HEK293 (cell line): ENCODE data around the gene NET1.

ENCODE experiments used
- KLF16 ChIP-seq: fragments of 450-650 bp; formaldehyde crosslinking; IDR thresholded peaks from 2 replicates; pipeline ENCODE4 v1.5.1; 2017; ENCODE audit warnings: missing biosample characterization, missing genetic modification characterization
- PRDM1 ChIP-seq: fragments of 450-650 bp; formaldehyde crosslinking; IDR thresholded peaks from 2 replicates; pipeline ENCODE4; 2016; ENCODE audit warnings: missing biosample characterization, missing genetic modification characterization
- YY1 ChIP-seq: fragments of 450-650 bp; formaldehyde crosslinking; IDR thresholded peaks from 2 replicates; pipeline ENCODE4 v1.5.1; 2018; ENCODE audit warnings: missing biosample characterization, missing genetic modification characterization
- ZBTB49 ChIP-seq: fragments of 450-650 bp; formaldehyde crosslinking; IDR thresholded peaks from 2 replicates; pipeline ENCODE4 v1.5.1; 2016; ENCODE audit warnings: missing biosample characterization, missing genetic modification characterization, low read depth
- ZNF610 ChIP-seq: fragments of 450-650 bp; formaldehyde crosslinking; IDR thresholded peaks from 2 replicates; pipeline ENCODE4 v1.5.1; 2016; ENCODE audit warnings: missing biosample characterization, missing genetic modification characterization, borderline replicate concordance
- TF ChIP-seq, protein P1 (sequence below): fragments of 450-650 bp; formaldehyde crosslinking; IDR thresholded peaks from 2 replicates; pipeline ENCODE4 v1.5.1; 2016; ENCODE audit warnings: missing biosample characterization, missing genetic modification characterization

GRCh38 chr10:5406918-5407317 lies 5.4 kb upstream of the NET1 start:
- TF ChIP-seq YY1: no peak
- TF ChIP-seq, protein P1, sequence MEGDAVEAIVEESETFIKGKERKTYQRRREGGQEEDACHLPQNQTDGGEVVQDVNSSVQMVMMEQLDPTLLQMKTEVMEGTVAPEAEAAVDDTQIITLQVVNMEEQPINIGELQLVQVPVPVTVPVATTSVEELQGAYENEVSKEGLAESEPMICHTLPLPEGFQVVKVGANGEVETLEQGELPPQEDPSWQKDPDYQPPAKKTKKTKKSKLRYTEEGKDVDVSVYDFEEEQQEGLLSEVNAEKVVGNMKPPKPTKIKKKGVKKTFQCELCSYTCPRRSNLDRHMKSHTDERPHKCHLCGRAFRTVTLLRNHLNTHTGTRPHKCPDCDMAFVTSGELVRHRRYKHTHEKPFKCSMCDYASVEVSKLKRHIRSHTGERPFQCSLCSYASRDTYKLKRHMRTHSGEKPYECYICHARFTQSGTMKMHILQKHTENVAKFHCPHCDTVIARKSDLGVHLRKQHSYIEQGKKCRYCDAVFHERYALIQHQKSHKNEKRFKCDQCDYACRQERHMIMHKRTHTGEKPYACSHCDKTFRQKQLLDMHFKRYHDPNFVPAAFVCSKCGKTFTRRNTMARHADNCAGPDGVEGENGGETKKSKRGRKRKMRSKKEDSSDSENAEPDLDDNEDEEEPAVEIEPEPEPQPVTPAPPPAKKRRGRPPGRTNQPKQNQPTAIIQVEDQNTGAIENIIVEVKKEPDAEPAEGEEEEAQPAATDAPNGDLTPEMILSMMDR (tag by site-specific recombination): no peak
- TF ChIP-seq ZNF610: no peak
- no peak for TF ChIP-seq PRDM1 (tag by site-specific recombination)
- no peak for TF ChIP-seq ZBTB49 (tag by site-specific recombination)
- TF ChIP-seq KLF16 (tag by site-specific recombination): no peak
